Measurements from ENCODE around the gene SYNDIG1. TPM values are rescaled to one million over a fixed set of nuclear protein-coding genes. Genes with fewer than 3 reads are reported as not detected.

Gene SYNDIG1
- polyA plus RNA-seq, 1 donor from 2014 or later, result 0.22 TPM

DNA sequence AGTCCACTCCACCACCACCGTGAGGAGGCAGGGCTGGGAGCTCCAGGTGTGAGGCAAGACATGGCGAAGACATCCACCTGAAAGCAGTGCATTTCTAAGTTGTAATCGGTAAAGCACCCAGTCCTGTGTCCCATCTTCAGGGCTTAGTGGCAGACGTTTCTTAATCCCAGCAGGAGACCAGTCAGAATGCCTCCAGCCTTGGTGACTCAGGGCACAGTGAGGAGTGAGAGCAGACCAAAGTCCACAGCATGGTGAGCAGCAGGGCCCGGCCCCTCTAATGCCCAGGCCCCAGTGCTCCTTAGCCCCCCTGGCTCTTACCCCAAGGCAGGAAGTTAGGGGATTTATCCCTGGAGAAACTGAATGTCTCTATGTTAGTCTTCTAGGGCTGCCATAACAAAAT is 183.9 kb downstream of the SYNDIG1 start:
- H3K27me3 ChIP-seq (ENCODE audit: insufficient read depth, low read depth, low read length), result no peaks in the 10 kb centered on the region
- H3K36me3 ChIP-seq (ENCODE audit: insufficient read depth, low read length), result no peaks in the 10 kb centered on the region
- H3K9ac ChIP-seq (ENCODE audit: low read length), result no peak overlapping the region
- no peaks in the 10 kb centered on the region for H3K9me2 ChIP-seq (ENCODE audit: insufficient read depth, low read length)
- no peak overlapping the region for H3K4me3 ChIP-seq (ENCODE audit: low read length)
- TF ChIP-seq EZH2 (IDR thresholded peaks at IDR 0.05; ENCODE audit: borderline replicate concordance, insufficient read depth, low read length, poor library complexity, severe bottlenecking) (no peak), EP300 (conservative IDR thresholded peaks at IDR 0.05; ENCODE audit: poor library complexity, severe bottlenecking) (no peak), TAF1 (IDR thresholded peaks at IDR 0.05; ENCODE audit: low read depth) (no peak)
- no peaks in the 10 kb centered on the region for H3K9me3 ChIP-seq (ENCODE audit: low read length)
- no peak overlapping the region for H2AFZ ChIP-seq (ENCODE audit: low read depth, low read length)
- H4K20me1 ChIP-seq (ENCODE audit: insufficient read depth), result no peaks in the 10 kb centered on the region
- H3F3A ChIP-seq (ENCODE audit: insufficient read depth, low read length, poor library complexity, severe bottlenecking), result no peaks in the 10 kb centered on the region
- H3K4me2 ChIP-seq (ENCODE audit: low read length), result no peak overlapping the region
- H3K79me2 ChIP-seq (replicated peaks; ENCODE audit: insufficient read depth, low read length), result no peaks in the 10 kb centered on the region
- no peak overlapping the region for H3K27ac ChIP-seq (ENCODE audit: low read length)

DNA sequence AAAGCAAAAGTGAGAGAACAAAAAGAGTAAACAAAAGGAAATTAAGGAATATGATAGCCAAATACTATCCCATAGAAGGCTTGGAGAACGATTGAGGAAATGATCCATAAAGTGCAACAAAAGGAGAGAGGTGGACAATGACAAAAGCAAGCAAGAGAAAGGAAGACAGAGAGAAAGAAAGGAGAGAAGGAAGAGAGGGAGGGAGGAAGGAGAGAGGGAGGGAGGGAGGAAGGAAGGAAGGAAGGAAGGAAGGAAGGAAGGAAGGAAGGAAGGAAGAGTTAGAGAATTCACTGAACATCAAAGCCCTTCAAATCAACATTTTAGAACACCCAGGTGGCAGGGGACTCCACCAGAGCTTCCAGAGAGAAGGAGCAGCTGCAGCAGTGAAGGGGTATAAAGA is 185.0 kb downstream of the SYNDIG1 start:
- Histone ChIP-seq H3K27me3 (ENCODE audit: insufficient read depth, low read depth, low read length) (no peaks in the 10 kb centered on the region), H3K9ac (ENCODE audit: low read length) (no peak overlapping the region), H3K9me3 (ENCODE audit: low read length) (no peaks in the 10 kb centered on the region), H3K4me2 (ENCODE audit: low read length) (no peak overlapping the region), H3K27ac (ENCODE audit: low read length) (no peak overlapping the region), H3K4me3 (ENCODE audit: low read length) (no peak overlapping the region), H3F3A (ENCODE audit: insufficient read depth, low read length, poor library complexity, severe bottlenecking) (no peaks in the 10 kb centered on the region), H2AFZ (ENCODE audit: low read depth, low read length) (no peak overlapping the region), H4K20me1 (ENCODE audit: insufficient read depth) (no peaks in the 10 kb centered on the region), H3K9me2 (ENCODE audit: insufficient read depth, low read length) (no peaks in the 10 kb centered on the region), H3K79me2 (replicated peaks; ENCODE audit: insufficient read depth, low read length) (no peaks in the 10 kb centered on the region), H3K36me3 (ENCODE audit: insufficient read depth, low read length) (no peaks in the 10 kb centered on the region)
- TF ChIP-seq MXI1 (conservative IDR thresholded peaks at IDR 0.05; ENCODE audit: poor library complexity, severe bottlenecking), result no peak
- TF ChIP-seq, protein P1, sequence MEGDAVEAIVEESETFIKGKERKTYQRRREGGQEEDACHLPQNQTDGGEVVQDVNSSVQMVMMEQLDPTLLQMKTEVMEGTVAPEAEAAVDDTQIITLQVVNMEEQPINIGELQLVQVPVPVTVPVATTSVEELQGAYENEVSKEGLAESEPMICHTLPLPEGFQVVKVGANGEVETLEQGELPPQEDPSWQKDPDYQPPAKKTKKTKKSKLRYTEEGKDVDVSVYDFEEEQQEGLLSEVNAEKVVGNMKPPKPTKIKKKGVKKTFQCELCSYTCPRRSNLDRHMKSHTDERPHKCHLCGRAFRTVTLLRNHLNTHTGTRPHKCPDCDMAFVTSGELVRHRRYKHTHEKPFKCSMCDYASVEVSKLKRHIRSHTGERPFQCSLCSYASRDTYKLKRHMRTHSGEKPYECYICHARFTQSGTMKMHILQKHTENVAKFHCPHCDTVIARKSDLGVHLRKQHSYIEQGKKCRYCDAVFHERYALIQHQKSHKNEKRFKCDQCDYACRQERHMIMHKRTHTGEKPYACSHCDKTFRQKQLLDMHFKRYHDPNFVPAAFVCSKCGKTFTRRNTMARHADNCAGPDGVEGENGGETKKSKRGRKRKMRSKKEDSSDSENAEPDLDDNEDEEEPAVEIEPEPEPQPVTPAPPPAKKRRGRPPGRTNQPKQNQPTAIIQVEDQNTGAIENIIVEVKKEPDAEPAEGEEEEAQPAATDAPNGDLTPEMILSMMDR (IDR thresholded peaks at IDR 0.05; ENCODE audit: poor library complexity, severe bottlenecking), result no peak
- no peak for TF ChIP-seq EP300 (conservative IDR thresholded peaks at IDR 0.05; ENCODE audit: poor library complexity, severe bottlenecking)

DNA sequence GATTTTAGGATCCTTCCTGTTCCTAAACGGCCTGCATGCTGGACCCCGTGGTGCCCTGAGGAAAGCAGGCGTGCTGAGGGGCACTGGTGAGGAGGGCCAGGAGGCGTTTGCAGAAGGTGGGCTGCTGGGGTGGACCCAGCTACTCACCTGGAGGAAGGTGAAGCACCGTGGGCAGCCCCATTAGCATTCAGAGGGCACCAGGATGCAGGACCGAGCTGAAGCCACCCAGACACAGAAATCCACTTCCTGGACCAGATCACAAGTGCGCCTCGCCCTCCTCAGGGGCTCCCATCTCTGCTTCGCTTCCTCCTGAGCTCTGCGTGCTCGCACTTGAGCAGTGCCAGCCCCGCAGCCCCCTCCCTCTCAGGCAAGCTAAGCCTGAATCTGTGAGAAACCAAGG is 187.0 kb downstream of the SYNDIG1 start:
- Histone ChIP-seq H3K79me2 (replicated peaks; ENCODE audit: insufficient read depth, low read length) (no peaks in the 10 kb centered on the region), H3K4me3 (ENCODE audit: low read length) (no peak overlapping the region), H2AFZ (ENCODE audit: low read depth, low read length) (no peak overlapping the region), H3K9ac (ENCODE audit: low read length) (no peak overlapping the region), H4K20me1 (ENCODE audit: insufficient read depth) (no peaks in the 10 kb centered on the region), H3K27me3 (ENCODE audit: insufficient read depth, low read depth, low read length) (no peaks in the 10 kb centered on the region), H3K27ac (ENCODE audit: low read length) (no peak overlapping the region), H3K9me2 (ENCODE audit: insufficient read depth, low read length) (no peaks in the 10 kb centered on the region), H3F3A (ENCODE audit: insufficient read depth, low read length, poor library complexity, severe bottlenecking) (no peaks in the 10 kb centered on the region), H3K9me3 (ENCODE audit: low read length) (no peaks in the 10 kb centered on the region), H3K4me2 (ENCODE audit: low read length) (no peak overlapping the region), H3K36me3 (ENCODE audit: insufficient read depth, low read length) (no peaks in the 10 kb centered on the region)
- TF ChIP-seq, protein P1 (IDR thresholded peaks at IDR 0.05; ENCODE audit: poor library complexity, severe bottlenecking), result no peak
- TF ChIP-seq RAD21 (conservative IDR thresholded peaks at IDR 0.05) (no peak), TAF1 (IDR thresholded peaks at IDR 0.05; ENCODE audit: low read depth) (no peak), MXI1 (conservative IDR thresholded peaks at IDR 0.05; ENCODE audit: poor library complexity, severe bottlenecking) (no peak)
